GM13977 (cell line): ENCODE data around the gene RHOV.
A peak's percentile ranks its signal among the peaks of the same experiment; 100 is the strongest.

Experiments
- DNase-seq: peaks from one replicate; pipeline ENCODE4 v3.0.0; 2012; ENCODE audit warnings: low spot score
- in situ Hi-C: fragments of 300-500 bp; cut with MboI; formaldehyde crosslinking; loops from one replicate; pipeline ENCODE4 v1.12.0; 2022; ENCODE audit warnings: low sequenced_read_pairs, low pct_unique_long_range_greater_than_20kb, mixed read lengths, inconsistent platforms; ENCODE audit not compliant: unreplicated experiment
- TF ChIP-seq, protein P1 (sequence below): IDR thresholded peaks from 2 replicates; pipeline ENCODE4 v1.5.1; 2012; ENCODE audit warnings: mild to moderate bottlenecking, control low read depth; ENCODE audit not compliant: insufficient read depth; ENCODE audit errors: extremely low read depth, missing control alignments

RHOV gene

DNA sequence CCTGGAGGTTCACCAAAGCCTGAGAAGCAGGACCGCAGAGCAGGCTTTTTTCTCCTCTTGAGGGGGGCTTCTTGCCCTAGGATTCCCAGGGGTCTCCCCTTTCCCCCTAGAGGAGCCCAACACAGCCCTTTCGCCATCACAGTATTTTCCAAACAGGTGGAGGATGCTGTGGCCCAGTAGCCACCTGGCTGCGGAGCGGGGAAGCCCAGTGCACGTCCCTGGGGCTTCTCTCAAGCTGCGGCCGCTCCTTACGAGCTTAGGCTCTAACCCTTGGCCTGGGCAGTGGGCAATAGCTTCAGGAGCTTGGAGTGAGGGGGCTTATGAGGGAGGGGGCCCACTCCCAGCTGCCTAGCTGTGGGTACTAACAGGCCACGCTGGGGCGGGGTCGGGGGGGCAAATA is 43.6 kb upstream of the RHOV start:
- DNase-seq, result no peak
- in situ Hi-C loops, result no loop called here
- TF ChIP-seq, protein P1, sequence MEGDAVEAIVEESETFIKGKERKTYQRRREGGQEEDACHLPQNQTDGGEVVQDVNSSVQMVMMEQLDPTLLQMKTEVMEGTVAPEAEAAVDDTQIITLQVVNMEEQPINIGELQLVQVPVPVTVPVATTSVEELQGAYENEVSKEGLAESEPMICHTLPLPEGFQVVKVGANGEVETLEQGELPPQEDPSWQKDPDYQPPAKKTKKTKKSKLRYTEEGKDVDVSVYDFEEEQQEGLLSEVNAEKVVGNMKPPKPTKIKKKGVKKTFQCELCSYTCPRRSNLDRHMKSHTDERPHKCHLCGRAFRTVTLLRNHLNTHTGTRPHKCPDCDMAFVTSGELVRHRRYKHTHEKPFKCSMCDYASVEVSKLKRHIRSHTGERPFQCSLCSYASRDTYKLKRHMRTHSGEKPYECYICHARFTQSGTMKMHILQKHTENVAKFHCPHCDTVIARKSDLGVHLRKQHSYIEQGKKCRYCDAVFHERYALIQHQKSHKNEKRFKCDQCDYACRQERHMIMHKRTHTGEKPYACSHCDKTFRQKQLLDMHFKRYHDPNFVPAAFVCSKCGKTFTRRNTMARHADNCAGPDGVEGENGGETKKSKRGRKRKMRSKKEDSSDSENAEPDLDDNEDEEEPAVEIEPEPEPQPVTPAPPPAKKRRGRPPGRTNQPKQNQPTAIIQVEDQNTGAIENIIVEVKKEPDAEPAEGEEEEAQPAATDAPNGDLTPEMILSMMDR, result no peak

DNA sequence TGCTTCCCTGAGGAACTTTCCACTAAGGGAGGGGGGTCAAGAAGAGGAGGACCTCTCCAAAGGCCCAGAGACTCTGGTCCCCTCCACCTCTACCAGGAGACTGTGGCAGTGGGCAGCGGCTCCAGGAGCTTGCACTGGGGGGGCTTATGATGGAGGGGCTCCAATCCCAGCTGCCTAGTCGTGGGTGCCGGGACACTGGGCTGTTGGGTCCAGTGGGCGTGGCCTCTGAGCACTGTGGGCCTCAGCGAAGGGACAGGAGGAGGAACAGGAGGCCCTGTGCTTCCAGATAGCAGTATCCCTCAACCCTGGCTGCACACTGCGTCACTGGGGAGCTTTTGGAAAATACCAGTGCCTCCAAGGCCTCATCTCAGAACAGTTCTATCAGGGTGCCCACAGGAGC is 41.6 kb upstream of the RHOV start:
- no peak for DNase-seq
- TF ChIP-seq, protein P1, result no peak
- in situ Hi-C loops, result no loop called here

DNA sequence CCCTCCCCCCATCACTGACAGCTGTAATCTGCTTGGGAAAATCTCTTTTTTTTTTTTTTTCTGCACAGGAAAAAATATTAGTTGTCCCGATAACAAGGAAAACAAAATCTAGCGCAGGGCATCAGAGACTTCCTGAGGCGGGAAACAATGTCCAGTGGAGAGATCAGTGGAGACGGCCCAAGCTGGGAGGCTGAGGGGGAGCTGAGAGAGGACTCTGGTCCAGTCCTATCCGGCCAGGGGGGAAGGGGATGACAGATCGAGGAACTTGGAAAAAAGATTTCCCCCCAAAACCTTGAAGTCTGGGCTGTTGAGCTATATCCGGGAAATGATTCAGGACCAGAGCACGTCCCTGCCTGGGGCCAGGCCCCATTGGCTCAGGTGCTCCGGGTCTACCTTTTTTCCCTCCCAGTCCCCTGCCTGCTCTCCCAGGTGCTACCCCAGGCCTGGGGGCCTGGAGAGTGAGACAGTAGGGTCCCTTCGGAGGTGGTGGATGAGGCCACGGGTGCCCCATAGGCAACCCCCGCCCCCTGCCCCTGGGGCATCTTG is 41.2 kb upstream of the RHOV start:
- in situ Hi-C loops, result no loop called here
- DNase-seq, result no peak
- TF ChIP-seq, protein P1, result no peak

DNA sequence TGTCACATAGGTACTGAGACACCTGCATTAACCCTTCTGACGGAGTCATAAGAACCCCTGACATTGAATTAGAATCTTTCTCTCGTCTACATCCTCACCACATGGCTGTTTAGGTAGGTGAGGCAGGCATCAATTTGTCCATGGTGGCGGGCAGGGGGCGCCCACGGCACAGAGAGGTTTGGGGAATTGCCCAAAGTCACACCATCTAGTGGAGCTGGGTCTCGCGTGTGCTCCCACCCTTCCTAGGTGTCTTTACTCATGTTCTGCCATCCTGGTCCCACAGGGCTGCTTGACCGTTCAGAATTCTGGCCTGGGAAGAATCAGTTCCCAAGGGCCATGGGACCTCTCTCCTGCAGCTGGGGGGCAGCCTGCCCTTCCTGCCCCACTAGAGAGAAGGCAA is 40.5 kb upstream of the RHOV start:
- DNase-seq, result no peak
- in situ Hi-C loops, result no loop called here
- TF ChIP-seq, protein P1, result peak; percentile 8

DNA sequence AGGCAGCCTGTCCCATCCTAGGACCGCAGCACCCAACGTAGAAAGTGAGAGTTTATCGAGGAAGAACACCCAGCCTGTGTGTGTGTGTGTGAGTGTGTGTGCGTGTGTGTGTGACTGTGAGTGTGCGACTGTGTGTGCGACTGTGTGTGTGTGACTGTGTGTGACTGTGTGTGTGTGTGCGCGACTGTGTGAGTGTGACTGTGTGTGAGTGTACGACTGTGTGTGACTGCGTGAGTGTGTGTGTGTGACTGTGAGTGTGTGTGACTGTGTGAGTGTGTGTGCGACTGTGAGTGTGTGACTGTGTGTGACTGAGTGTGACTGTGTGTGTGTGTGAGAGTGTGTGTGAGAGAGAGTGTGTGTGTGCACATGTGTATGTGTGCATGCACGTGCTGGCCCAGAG is 40.0 kb upstream of the RHOV start:
- in situ Hi-C loops, result no loop called here
- TF ChIP-seq, protein P1, result no peak
- DNase-seq, result no peak

DNA sequence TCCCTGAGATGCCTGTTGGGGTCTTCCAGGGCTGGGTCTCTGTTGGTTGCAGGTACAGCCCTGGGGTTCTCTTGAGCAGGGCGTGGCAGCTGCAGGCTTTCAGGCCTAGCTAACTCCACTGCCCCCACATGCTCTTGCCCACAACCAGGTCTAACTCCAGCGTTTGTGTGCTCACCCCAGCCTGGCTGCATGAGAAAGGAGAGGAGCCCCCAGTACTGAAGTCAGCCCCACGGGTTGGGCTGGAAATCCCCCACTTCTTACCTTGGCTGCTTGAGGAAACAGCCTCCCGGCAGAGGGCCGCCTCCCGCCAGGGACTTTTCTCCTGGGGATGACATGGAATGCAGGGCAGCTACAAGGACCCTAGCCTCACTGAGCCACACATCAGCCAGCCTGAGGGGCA is 38.4 kb upstream of the RHOV start:
- in situ Hi-C loops, result no loop called here
- TF ChIP-seq, protein P1, result no peak
- peak; percentile 53 for DNase-seq

DNA sequence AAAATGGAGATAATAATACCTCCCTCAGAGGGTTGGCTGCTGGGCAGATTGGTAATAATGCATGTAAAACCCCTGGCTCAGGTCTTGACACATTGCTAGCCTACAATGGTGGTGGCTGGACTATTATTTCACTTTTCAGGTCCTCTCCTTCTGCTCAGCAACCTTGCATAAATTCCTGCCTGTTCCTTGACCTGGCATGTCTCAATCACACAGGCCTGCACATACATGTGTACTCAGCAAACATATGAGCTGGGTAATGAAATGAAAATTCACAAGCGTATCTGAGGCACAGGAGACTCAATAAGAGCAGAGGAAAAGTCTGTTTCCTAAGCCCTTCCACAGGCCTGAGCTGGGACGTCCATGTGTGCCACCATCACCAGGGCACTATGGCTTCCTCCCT is 37.7 kb upstream of the RHOV start:
- TF ChIP-seq, protein P1, result no peak
- in situ Hi-C loops, result no loop called here

More for the DNA sequence above, 37.7 kb upstream of the RHOV start:
- no peak for DNase-seq
